ENCODE measurements around the gene SOBP.

Gene SOBP

GRCh38 chr6:107639511-107639910 is 149.6 kb downstream of the SOBP start:
- no peaks in the 10 kb centered on the region for H3K4me1 ChIP-seq (ENCODE audit: control insufficient read depth, insufficient read depth, low read length, unreplicated experiment)
- H3K27me3 ChIP-seq (ENCODE audit: insufficient read depth, low read length), result peaks cover 36% of the 10 kb centered on the region
- no peak overlapping the region for H2AFZ ChIP-seq (ENCODE audit: low read length, unreplicated experiment)

GRCh38 chr6:107641071-107641470 is 151.2 kb downstream of the SOBP start:
- Histone ChIP-seq H3K4me1 (ENCODE audit: control insufficient read depth, insufficient read depth, low read length, unreplicated experiment) (no peaks in the 10 kb centered on the region), H2AFZ (ENCODE audit: low read length, unreplicated experiment) (no peak overlapping the region), H3K27me3 (ENCODE audit: insufficient read depth, low read length) (peaks cover 27% of the 10 kb centered on the region), H3K79me2 (ENCODE audit: control insufficient read depth, insufficient read depth, low read length, unreplicated experiment) (no peaks in the 10 kb centered on the region), H3K4me3 (ENCODE audit: low read depth, low read length) (no peak overlapping the region), H3K27ac (ENCODE audit: low read depth, low read length) (no peak overlapping the region), H3K36me3 (ENCODE audit: insufficient read depth, low read length) (no peaks in the 10 kb centered on the region)

More at GRCh38 chr6:107639511-107639910, 149.6 kb downstream of the SOBP start:
- Histone ChIP-seq H3K27ac (ENCODE audit: low read depth, low read length) (no peak overlapping the region), H3K4me3 (ENCODE audit: low read depth, low read length) (no peak overlapping the region), H3K79me2 (ENCODE audit: control insufficient read depth, insufficient read depth, low read length, unreplicated experiment) (no peaks in the 10 kb centered on the region), H3K36me3 (ENCODE audit: insufficient read depth, low read length) (no peaks in the 10 kb centered on the region)

GRCh38 chr6:107641500-107641941 is 151.6 kb downstream of the SOBP start:
- Histone ChIP-seq H3K4me1 (ENCODE audit: control insufficient read depth, insufficient read depth, low read length, unreplicated experiment) (no peaks in the 10 kb centered on the region), H3K27ac (ENCODE audit: low read depth, low read length) (no peak overlapping the region), H3K79me2 (ENCODE audit: control insufficient read depth, insufficient read depth, low read length, unreplicated experiment) (no peaks in the 10 kb centered on the region), H3K4me3 (ENCODE audit: low read depth, low read length) (no peak overlapping the region), H2AFZ (ENCODE audit: low read length, unreplicated experiment) (no peak overlapping the region), H3K36me3 (ENCODE audit: insufficient read depth, low read length) (no peaks in the 10 kb centered on the region), H3K27me3 (ENCODE audit: insufficient read depth, low read length) (peaks cover 22% of the 10 kb centered on the region)

- Histone ChIP-seq H3K4me1 (ENCODE audit: control insufficient read depth, insufficient read depth, low read length, unreplicated experiment) (no peaks in the 10 kb centered on the region), H3K36me3 (ENCODE audit: insufficient read depth, low read length) (no peaks in the 10 kb centered on the region), H3K27me3 (ENCODE audit: insufficient read depth, low read length) (peaks cover 19% of the 10 kb centered on the region), H3K4me3 (ENCODE audit: low read depth, low read length) (no peak overlapping the region), H2AFZ (ENCODE audit: low read length, unreplicated experiment) (no peak overlapping the region), H3K79me2 (ENCODE audit: control insufficient read depth, insufficient read depth, low read length, unreplicated experiment) (no peaks in the 10 kb centered on the region), H3K27ac (ENCODE audit: low read depth, low read length) (no peak overlapping the region)
Observed at GRCh38 chr6:107642095-107642860, 152.4 kb downstream of the SOBP start.

- Histone ChIP-seq H3K4me3 (ENCODE audit: low read depth, low read length) (no peak overlapping the region), H3K79me2 (ENCODE audit: control insufficient read depth, insufficient read depth, low read length, unreplicated experiment) (no peaks in the 10 kb centered on the region), H3K4me1 (ENCODE audit: control insufficient read depth, insufficient read depth, low read length, unreplicated experiment) (no peaks in the 10 kb centered on the region), H2AFZ (ENCODE audit: low read length, unreplicated experiment) (no peak overlapping the region), H3K27ac (ENCODE audit: low read depth, low read length) (no peak overlapping the region), H3K27me3 (ENCODE audit: insufficient read depth, low read length) (peaks cover 18% of the 10 kb centered on the region), H3K36me3 (ENCODE audit: insufficient read depth, low read length) (no peaks in the 10 kb centered on the region)
Observed at GRCh38 chr6:107642861-107643328, 153.0 kb downstream of the SOBP start.

GRCh38 chr6:107644513-107644912 is 154.6 kb downstream of the SOBP start:
- Histone ChIP-seq H3K36me3 (ENCODE audit: insufficient read depth, low read length) (no peaks in the 10 kb centered on the region), H3K4me3 (ENCODE audit: low read depth, low read length) (no peak overlapping the region), H2AFZ (ENCODE audit: low read length, unreplicated experiment) (no peak overlapping the region), H3K27ac (ENCODE audit: low read depth, low read length) (no peak overlapping the region), H3K79me2 (ENCODE audit: control insufficient read depth, insufficient read depth, low read length, unreplicated experiment) (no peaks in the 10 kb centered on the region), H3K27me3 (ENCODE audit: insufficient read depth, low read length) (peaks cover 13% of the 10 kb centered on the region), H3K4me1 (ENCODE audit: control insufficient read depth, insufficient read depth, low read length, unreplicated experiment) (no peaks in the 10 kb centered on the region)

- no peak overlapping the region for H3K4me3 ChIP-seq (ENCODE audit: low read depth, low read length)
- no peaks in the 10 kb centered on the region for H3K79me2 ChIP-seq (ENCODE audit: control insufficient read depth, insufficient read depth, low read length, unreplicated experiment)
- no peak overlapping the region for H2AFZ ChIP-seq (ENCODE audit: low read length, unreplicated experiment)
- peaks cover under 1% of the 10 kb centered on the region; the same call in 1 of the 2 replicates for H3K27me3 ChIP-seq (ENCODE audit: insufficient read depth, low read length)
- no peaks in the 10 kb centered on the region for H3K4me1 ChIP-seq (ENCODE audit: control insufficient read depth, insufficient read depth, low read length, unreplicated experiment)
- H3K27ac ChIP-seq (ENCODE audit: low read depth, low read length), result no peak overlapping the region
- no peaks in the 10 kb centered on the region for H3K36me3 ChIP-seq (ENCODE audit: insufficient read depth, low read length)
Observed at GRCh38 chr6:107645740-107646139, 155.8 kb downstream of the SOBP start.

- no peak overlapping the region for H2AFZ ChIP-seq (ENCODE audit: low read length, unreplicated experiment)
- no peak overlapping the region for H3K4me3 ChIP-seq (ENCODE audit: low read depth, low read length)
- no peaks in the 10 kb centered on the region for H3K4me1 ChIP-seq (ENCODE audit: control insufficient read depth, insufficient read depth, low read length, unreplicated experiment)
- no peak overlapping the region for H3K27ac ChIP-seq (ENCODE audit: low read depth, low read length)
- no peaks in the 10 kb centered on the region for H3K36me3 ChIP-seq (ENCODE audit: insufficient read depth, low read length)
- H3K79me2 ChIP-seq (ENCODE audit: control insufficient read depth, insufficient read depth, low read length, unreplicated experiment), result no peaks in the 10 kb centered on the region
- no peaks in the 10 kb centered on the region for H3K27me3 ChIP-seq (ENCODE audit: insufficient read depth, low read length)
Observed at GRCh38 chr6:107646176-107646575, 156.3 kb downstream of the SOBP start.

- Histone ChIP-seq H2AFZ (ENCODE audit: low read length, unreplicated experiment) (no peak overlapping the region), H3K4me3 (ENCODE audit: low read depth, low read length) (no peak overlapping the region), H3K79me2 (ENCODE audit: control insufficient read depth, insufficient read depth, low read length, unreplicated experiment) (no peaks in the 10 kb centered on the region), H3K27ac (ENCODE audit: low read depth, low read length) (no peak overlapping the region), H3K36me3 (ENCODE audit: insufficient read depth, low read length) (no peaks in the 10 kb centered on the region), H3K4me1 (ENCODE audit: control insufficient read depth, insufficient read depth, low read length, unreplicated experiment) (no peaks in the 10 kb centered on the region), H3K27me3 (ENCODE audit: insufficient read depth, low read length) (no peaks in the 10 kb centered on the region)
Observed at GRCh38 chr6:107646776-107647438, 157.0 kb downstream of the SOBP start.

- Histone ChIP-seq H3K79me2 (ENCODE audit: control insufficient read depth, insufficient read depth, low read length, unreplicated experiment) (no peaks in the 10 kb centered on the region), H3K36me3 (ENCODE audit: insufficient read depth, low read length) (no peaks in the 10 kb centered on the region), H3K27ac (ENCODE audit: low read depth, low read length) (no peak overlapping the region), H3K4me3 (ENCODE audit: low read depth, low read length) (no peak overlapping the region), H3K27me3 (ENCODE audit: insufficient read depth, low read length) (no peaks in the 10 kb centered on the region), H3K4me1 (ENCODE audit: control insufficient read depth, insufficient read depth, low read length, unreplicated experiment) (no peaks in the 10 kb centered on the region), H2AFZ (ENCODE audit: low read length, unreplicated experiment) (no peak overlapping the region)
Observed at GRCh38 chr6:107647439-107647948, 157.6 kb downstream of the SOBP start.

All from ACC112 (cell line).